Keratinocyte (primary cell): ENCODE results near the gene CHCHD1. TPM values are rescaled to one million over a fixed set of nuclear protein-coding genes. Genes with fewer than 3 reads are reported as not detected.

Experiments used
- DNase-seq: peaks from one replicate; pipeline ENCODE4 v3.0.0-alpha.2; 2011; ENCODE audit warnings: low read depth, missing footprints, low spot score
- FAIRE-seq: peaks from 2 replicates; lab custom pipeline; 2011; peaks lifted over from hg19 to GRCh38; lab: Jason Lieb, UNC
- H2AFZ ChIP-seq: 2 replicates; pipeline ENCODE4 v1.6.0; 2012; ENCODE audit warnings: low read length, control low read depth, inconsistent platforms; ENCODE audit not compliant: control insufficient read depth
- H3K27ac ChIP-seq: 2 replicates; pipeline ENCODE4 v1.5.1; 2011; ENCODE audit warnings: low read length; ENCODE audit not compliant: control insufficient read depth, insufficient read depth
- H3K27me3 ChIP-seq: 3 replicates; pipeline ENCODE4 v1.6.0; 2011; ENCODE audit warnings: low read length; ENCODE audit not compliant: control insufficient read depth, insufficient read depth; ENCODE audit errors: extremely low read depth
- H3K36me3 ChIP-seq, 2 experiments: 2 replicates in 1 of 2; 3 replicates in 1 of 2; pipeline ENCODE4 v1.5.1; 2011; ENCODE audit warnings: low read length in 2 of 2, mild to moderate bottlenecking in 1 of 2; ENCODE audit not compliant: control insufficient read depth in 2 of 2, insufficient read depth in 2 of 2; ENCODE audit errors: extremely low read depth in 1 of 2
- H3K4me1 ChIP-seq: 3 replicates; pipeline ENCODE4 v1.5.1; 2011; ENCODE audit warnings: low read length; ENCODE audit not compliant: control insufficient read depth, insufficient read depth; ENCODE audit errors: extremely low read depth
- H3K4me2 ChIP-seq: 3 replicates; pipeline ENCODE4 v1.6.0; 2011; ENCODE audit warnings: low read depth, low read length; ENCODE audit not compliant: control insufficient read depth, insufficient read depth; ENCODE audit errors: extremely low read depth
- H3K4me3 ChIP-seq, 3 experiments: fragments of 200-600 bp in 1 of 3; sonication (generic) in 1 of 3; 2 replicates in 2 of 3; 3 replicates in 1 of 3; pipeline ENCODE4 v1.5.1; 2011 to 2016; ENCODE audit warnings: low read length in 3 of 3, mild to moderate bottlenecking in 3 of 3, control low read depth in 2 of 3, inconsistent platforms in 1 of 3, low read depth in 1 of 3, mixed read lengths in 1 of 3, mixed run types in 1 of 3, moderate library complexity in 1 of 3; ENCODE audit not compliant: control insufficient read depth in 2 of 3, insufficient read depth in 2 of 3; ENCODE audit errors: extremely low read depth in 1 of 3
- H3K79me2 ChIP-seq: 2 replicates; pipeline ENCODE4 v1.6.0; 2012; ENCODE audit warnings: low read length; ENCODE audit not compliant: control insufficient read depth, insufficient read depth
- H3K9ac ChIP-seq: 3 replicates; pipeline ENCODE4 v1.6.0; 2011; ENCODE audit warnings: low read length; ENCODE audit not compliant: control insufficient read depth, insufficient read depth; ENCODE audit errors: extremely low read depth
- H3K9me1 ChIP-seq: 3 replicates; pipeline ENCODE4 v1.6.0; 2011; ENCODE audit warnings: low read length; ENCODE audit not compliant: control insufficient read depth, insufficient read depth; ENCODE audit errors: extremely low read depth
- H3K9me3 ChIP-seq: 2 replicates; pipeline ENCODE4 v1.5.1; 2012; ENCODE audit warnings: low read depth, low read length; ENCODE audit not compliant: control insufficient read depth
- H4K20me1 ChIP-seq: 3 replicates; pipeline ENCODE4 v1.6.0; 2011; ENCODE audit warnings: low read length; ENCODE audit not compliant: control insufficient read depth, insufficient read depth; ENCODE audit errors: extremely low read depth
- CTCF ChIP-seq, 3 experiments: IDR thresholded peaks in 1 of 3; conservative IDR thresholded peaks in 1 of 3; optimal IDR thresholded peaks in 1 of 3; 2 replicates in 2 of 3; 3 replicates in 1 of 3; pipeline versions ENCODE3 to v1.5.1; 2011; ENCODE audit warnings: low read length in 3 of 3, mild to moderate bottlenecking in 3 of 3, moderate library complexity in 2 of 3, control low read depth in 1 of 3, inconsistent platforms in 1 of 3; ENCODE audit not compliant: insufficient read depth in 2 of 3; ENCODE audit errors: extremely low read depth in 1 of 3
- EZH2 ChIP-seq: IDR thresholded peaks from one replicate; pipeline ENCODE4 v1.6.1; 2012; ENCODE audit warnings: inconsistent platforms, mild to moderate bottlenecking, low read length, moderate library complexity
- dilution Hi-C: fragments of 300-500 bp; cut with MboI; formaldehyde crosslinking; loops from one replicate; pipeline ENCODE4 v1.7.0; 2020; ENCODE audit warnings: low sequenced_read_pairs; ENCODE audit not compliant: extremely low pct_ligation_motif_present
- polyA plus RNA-seq, 5 experiments: library from polyadenylated mRNA; depleted of rRNA in 3 of 5; stranded (reverse) in 3 of 5; stranded (forward) in 1 of 5; unstranded in 1 of 5; fragments of >200 nt; gene quantifications; 1 replicate in 1 of 5; 2 replicates in 3 of 5; 3 replicates in 1 of 5; pipeline versions ENCODE4 v1.2.1 to v1.2.3, GENCODE V29; 2011 to 2012; ENCODE audit warnings: missing spikeins in 2 of 5, low read depth in 1 of 5, low replicate concordance in 1 of 5

The CHCHD1 gene
- polyA plus RNA-seq, 1 donor (not counting 4 experiments of a cell fraction or from before 2014, with no cell fraction given) = 59.8 TPM

DNA sequence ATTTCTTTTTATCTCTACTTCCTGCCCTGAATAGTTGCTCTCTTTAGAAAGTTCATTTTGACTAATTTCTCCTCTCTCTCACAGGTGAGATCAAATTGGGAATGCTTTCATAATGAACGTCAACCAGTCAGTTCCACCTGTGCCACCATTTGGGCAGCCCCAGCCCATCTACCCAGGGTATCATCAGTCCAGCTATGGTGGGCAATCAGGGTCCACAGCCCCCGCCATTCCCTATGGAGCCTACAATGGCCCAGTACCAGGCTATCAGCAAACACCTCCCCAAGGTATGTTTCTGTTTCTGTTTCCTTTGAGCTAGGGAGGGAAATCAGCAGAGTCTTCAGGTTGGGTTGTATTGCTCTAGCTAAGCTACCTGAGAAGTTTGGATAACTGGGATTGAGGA, 35.1 kb upstream of the CHCHD1 start:
- peaks cover 16 to 21% of the 10 kb centered on the region in 2 experiments for H3K36me3 ChIP-seq
- peaks cover 20% of the 10 kb centered on the region for H3K4me1 ChIP-seq
- H3K4me2 ChIP-seq = no peak overlapping the region

DNA sequence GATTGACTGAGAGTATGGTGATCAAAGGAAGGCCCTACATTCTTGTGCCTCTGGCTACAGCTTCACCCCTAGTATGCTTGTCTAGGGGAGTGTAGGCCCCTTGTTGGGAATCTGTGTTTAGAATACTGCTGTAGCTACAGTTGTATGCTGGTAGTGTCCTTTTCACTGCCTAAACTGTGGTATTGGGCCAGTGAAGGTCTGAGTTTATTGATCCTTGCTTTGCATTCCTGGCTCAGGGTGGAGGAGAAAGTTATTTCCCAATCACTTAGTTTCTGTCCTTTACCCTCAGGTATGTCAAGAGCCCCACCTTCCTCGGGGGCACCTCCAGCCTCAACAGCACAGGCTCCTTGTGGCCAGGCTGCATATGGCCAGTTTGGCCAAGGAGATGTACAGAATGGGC, 31.0 kb upstream of the CHCHD1 start:
- DNase-seq = no peak
- Histone ChIP-seq H3K4me3 (no peak overlapping the region), H2AFZ (no peak overlapping the region), H3K27me3 (no peaks in the 10 kb centered on the region), H3K79me2 (peaks cover 44% of the 10 kb centered on the region), H3K4me1 (peaks cover 6% of the 10 kb centered on the region), H3K9me3 (no peaks in the 10 kb centered on the region), H4K20me1 (no peaks in the 10 kb centered on the region), H3K4me2 (no peak overlapping the region), H3K9me1 (no peaks in the 10 kb centered on the region), H3K27ac (no peak overlapping the region), H3K9ac (no peak overlapping the region), H3K36me3 (peaks cover 20 to 23% of the 10 kb centered on the region in 2 experiments)
- no peak for FAIRE-seq
- dilution Hi-C loops = no loop called here
- TF ChIP-seq CTCF (optimal IDR thresholded peaks at IDR 0.05 in 1 of 3, IDR thresholded peaks at IDR 0.05 in 1 of 3, conservative IDR thresholded peaks at IDR 0.05 in 1 of 3; ENCODE audit: extremely low read depth in 1 of 3, insufficient read depth in 2 of 3, low read length in 3 of 3) (no peak), EZH2 (no peak)

More for the DNA sequence above, 35.1 kb upstream of the CHCHD1 start:
- Histone ChIP-seq H3K27ac (no peak overlapping the region), H3K79me2 (peaks cover 67% of the 10 kb centered on the region), H2AFZ (no peak overlapping the region), H4K20me1 (no peaks in the 10 kb centered on the region), H3K4me3 (no peak overlapping the region), H3K9me3 (no peaks in the 10 kb centered on the region), H3K27me3 (no peaks in the 10 kb centered on the region), H3K9me1 (no peaks in the 10 kb centered on the region), H3K9ac (no peak overlapping the region)
- FAIRE-seq (no peak), DNase-seq (no peak)
- dilution Hi-C loops = no loop called here
- TF ChIP-seq EZH2 (no peak), CTCF (optimal IDR thresholded peaks at IDR 0.05 in 1 of 3, IDR thresholded peaks at IDR 0.05 in 1 of 3, conservative IDR thresholded peaks at IDR 0.05 in 1 of 3; ENCODE audit: extremely low read depth in 1 of 3, insufficient read depth in 2 of 3, low read length in 3 of 3) (no peak)
